WI38 (cell line): ENCODE measurements around the gene BEAN1.

Experiments used
- H3K4me3 ChIP-seq: 2 replicates; pipeline ENCODE4 v1.5.1; 2011; ENCODE audit warnings: low read depth, mild to moderate bottlenecking, control low read depth, low read length
- CTCF ChIP-seq: IDR thresholded peaks from 2 replicates; pipeline ENCODE4 v1.5.1; 2012; ENCODE audit warnings: low read depth, mild to moderate bottlenecking, control low read depth, low read length

BEAN1 gene

DNA sequence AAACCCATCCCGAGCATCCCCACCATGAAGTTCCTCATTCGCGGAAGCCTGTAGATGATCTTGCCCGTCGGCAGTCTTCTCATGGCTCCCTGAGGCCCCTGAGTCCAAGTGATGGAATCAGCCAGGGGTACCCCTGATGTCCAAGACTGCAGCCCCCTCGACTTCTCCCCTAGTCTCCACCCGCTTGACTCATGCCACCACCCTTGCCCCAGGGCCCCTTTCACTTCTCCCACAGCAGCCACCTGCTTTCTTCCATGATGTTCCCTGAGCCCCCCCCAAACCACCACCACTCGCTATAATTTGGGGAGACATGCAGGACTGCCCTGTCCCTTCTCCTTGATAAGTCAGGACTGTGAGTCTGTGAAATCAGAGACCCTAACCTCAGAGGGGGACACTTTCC lies 11.4 kb downstream of the BEAN1 start:
- no peak for TF ChIP-seq CTCF
- no peak overlapping the region for H3K4me3 ChIP-seq

GRCh38 chr16:66439051-66439730 lies 12.1 kb downstream of the BEAN1 start:
- no peak overlapping the region for H3K4me3 ChIP-seq
- TF ChIP-seq CTCF: no peak

DNA sequence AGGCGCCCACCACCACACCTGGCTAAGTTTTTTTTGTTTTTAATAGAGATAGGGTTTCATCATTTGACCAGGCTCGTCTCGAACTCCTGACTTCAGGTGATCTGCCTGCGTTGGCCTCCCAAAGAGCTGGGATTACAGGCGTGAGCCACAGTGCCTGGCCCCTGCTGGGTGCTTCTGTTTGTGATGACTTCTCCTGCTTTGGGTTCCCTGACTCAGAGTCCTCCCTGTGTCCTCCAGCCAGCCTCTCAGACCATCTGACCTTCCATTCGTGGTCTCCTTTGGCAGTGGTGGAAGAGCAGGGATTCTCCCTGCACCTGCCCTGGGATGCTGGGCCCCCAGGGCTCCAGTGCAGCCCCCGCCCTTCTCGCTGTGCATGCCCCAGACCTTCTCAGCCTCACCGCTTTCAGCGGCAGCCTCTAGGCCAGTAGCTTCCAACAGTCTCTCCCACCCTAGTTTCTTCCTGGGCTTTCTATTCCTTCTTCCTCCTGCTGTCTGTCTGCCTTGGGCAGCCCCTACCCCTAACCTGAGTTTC lies 13.2 kb downstream of the BEAN1 start:
- TF ChIP-seq CTCF: no peak
- no peak overlapping the region for H3K4me3 ChIP-seq

DNA sequence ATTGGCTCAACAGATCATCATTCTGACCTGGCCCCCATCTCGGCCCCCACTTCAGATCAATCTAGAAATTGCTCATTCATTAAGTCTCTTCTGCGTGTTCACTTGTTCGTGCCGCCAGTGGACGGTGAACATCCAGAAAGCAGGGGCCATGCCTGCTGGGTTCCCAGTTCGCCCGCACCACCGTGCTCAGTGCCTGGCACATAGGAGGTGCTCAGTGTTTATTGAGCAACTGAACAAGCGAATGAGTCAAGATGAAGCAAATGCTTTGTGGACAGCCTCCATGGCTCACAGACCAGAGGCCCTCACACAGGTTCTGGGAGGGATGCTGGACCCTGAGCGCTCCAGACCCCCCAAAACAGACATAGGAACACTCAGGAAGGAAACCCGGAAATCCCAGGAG lies 13.9 kb downstream of the BEAN1 start:
- no peak overlapping the region for H3K4me3 ChIP-seq
- TF ChIP-seq CTCF: no peak

DNA sequence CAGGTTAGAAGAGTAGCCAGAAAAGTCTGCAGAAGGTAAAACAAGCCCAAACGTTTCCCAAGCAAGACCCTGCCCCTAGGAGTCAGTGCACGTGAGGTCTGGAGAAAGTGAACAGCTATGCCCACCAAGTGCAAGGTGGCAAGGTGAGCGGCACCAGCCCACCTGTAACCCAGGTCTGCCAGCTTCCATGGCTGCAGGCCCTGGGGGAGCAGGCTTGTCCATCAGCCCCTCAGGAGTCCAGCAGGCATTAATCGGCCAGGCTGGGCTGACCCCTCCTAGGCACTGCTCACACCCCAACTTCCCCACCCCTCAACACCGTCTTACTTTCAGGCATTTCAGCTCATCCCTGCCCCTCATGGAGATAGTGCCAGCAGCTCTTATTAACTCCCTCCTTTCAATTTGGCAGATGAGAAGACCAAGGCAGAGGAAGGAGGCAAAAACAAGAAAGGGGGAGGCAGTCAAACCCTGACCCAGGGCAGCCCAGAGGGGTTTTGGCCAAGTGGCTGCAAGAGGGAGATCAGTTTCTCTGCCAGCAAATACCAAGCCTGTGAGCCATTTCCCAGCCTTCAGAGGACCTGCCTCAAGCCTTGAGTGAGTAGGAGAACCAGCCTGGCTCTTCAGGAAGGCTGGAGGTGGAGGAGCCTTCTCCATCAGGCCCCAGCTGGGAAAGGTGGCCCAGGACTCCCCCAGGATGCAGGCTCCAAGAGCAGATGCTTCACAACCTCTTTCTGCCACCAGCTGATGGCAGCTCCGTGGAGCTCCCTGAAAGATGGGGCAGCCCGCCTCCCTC lies 14.7 kb downstream of the BEAN1 start:
- no peak for TF ChIP-seq CTCF
- no peak overlapping the region for H3K4me3 ChIP-seq

- no peak overlapping the region for H3K4me3 ChIP-seq
- TF ChIP-seq CTCF: no peak
Observed at GRCh38 chr16:66442502-66443268, 15.6 kb downstream of the BEAN1 start.
